ENCODE data around the gene UNC13B.

DNA sequence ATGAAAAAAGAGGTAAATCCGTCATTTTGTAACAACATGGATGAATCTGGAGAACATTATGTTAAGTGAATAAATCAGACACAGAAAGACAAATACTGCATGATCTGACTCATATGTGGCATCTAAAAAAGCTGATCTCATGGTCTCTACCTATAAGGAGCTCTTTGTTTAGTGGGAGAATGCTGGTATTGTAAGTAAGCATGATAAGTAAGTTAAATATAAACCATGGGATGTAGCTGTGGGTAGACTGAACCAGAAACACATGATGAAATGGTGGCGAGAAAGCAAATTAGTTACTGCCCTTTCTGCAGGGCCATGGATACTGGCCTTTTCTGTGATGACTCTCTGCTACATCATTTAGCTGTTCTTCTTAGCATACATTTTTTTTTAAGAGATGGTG lies 261.7 kb downstream of the UNC13B start:
- no peak for TF ChIP-seq YY1 (IDR thresholded peaks at IDR 0.05; ENCODE audit: insufficient read depth, insufficient read length)
- TF ChIP-seq ZNF274 (IDR thresholded peaks at IDR 0.05; ENCODE audit: low read depth, low read length) = no peak
